NCI-H748 treated with DMSO at 0.1 percent for 48 hours (cell line): ENCODE results near the gene ERCC6L2.
A peak's percentile ranks its signal among the peaks of the same experiment; 100 is the strongest.

Source experiments
- DNase-seq: peaks from one replicate; lab custom pipeline; 2025; lab: John Stamatoyannopoulos, UW

The ERCC6L2 gene

GRCh38 chr9:95875305-95876137 lies at the start of gene ERCC6L2:
Gene ERCC6L2 (plus strand): TSS chr9:95875691. CDS start chr9:95876039, 348 bp downstream.
- peak; percentile 95 for DNase-seq

GRCh38 chr9:95826183-95826838 lies 49.2 kb upstream of the ERCC6L2 start:
- no peak for DNase-seq

GRCh38 chr9:95830768-95831167 lies 44.7 kb upstream of the ERCC6L2 start:
- DNase-seq: no peak

- no peak for DNase-seq
Observed at GRCh38 chr9:95831810-95832209, 43.7 kb upstream of the ERCC6L2 start.

GRCh38 chr9:95833546-95834178 lies 41.8 kb upstream of the ERCC6L2 start:
- no peak for DNase-seq

- DNase-seq: no peak
Observed at GRCh38 chr9:95834281-95834907, 41.1 kb upstream of the ERCC6L2 start.

- no peak for DNase-seq
Observed at GRCh38 chr9:95835393-95835792, 40.1 kb upstream of the ERCC6L2 start.

GRCh38 chr9:95836072-95836471 lies 39.4 kb upstream of the ERCC6L2 start:
- DNase-seq: no peak

GRCh38 chr9:95839012-95839411 lies 36.5 kb upstream of the ERCC6L2 start:
- no peak for DNase-seq

GRCh38 chr9:95840074-95840473 lies 35.4 kb upstream of the ERCC6L2 start:
- no peak for DNase-seq

- no peak for DNase-seq
Observed at GRCh38 chr9:95841377-95841776, 34.1 kb upstream of the ERCC6L2 start.

GRCh38 chr9:95845751-95846150 lies 29.7 kb upstream of the ERCC6L2 start:
- DNase-seq: no peak

- no peak for DNase-seq
Observed at GRCh38 chr9:95848764-95849163, 26.7 kb upstream of the ERCC6L2 start.

GRCh38 chr9:95852059-95853032 lies 23.1 kb upstream of the ERCC6L2 start:
- DNase-seq: no peak

GRCh38 chr9:95854386-95855020 lies 21.0 kb upstream of the ERCC6L2 start:
- no peak for DNase-seq

GRCh38 chr9:95855961-95856360 lies 19.5 kb upstream of the ERCC6L2 start:
- no peak for DNase-seq

GRCh38 chr9:95857124-95857523 lies 18.4 kb upstream of the ERCC6L2 start:
- no peak for DNase-seq

GRCh38 chr9:95857896-95858295 lies 17.6 kb upstream of the ERCC6L2 start:
- DNase-seq: no peak

GRCh38 chr9:95862343-95862742 lies 13.1 kb upstream of the ERCC6L2 start:
- no peak for DNase-seq

GRCh38 chr9:95864852-95865580 lies 10.5 kb upstream of the ERCC6L2 start:
- no peak for DNase-seq
